Neural crest cell (in vitro differentiated cells): ENCODE results near the gene LCT. TPM values are rescaled to one million over a fixed set of nuclear protein-coding genes. Genes with fewer than 3 reads are reported as not detected.

Experiments
- DNase-seq: peaks from one replicate; pipeline ENCODE4 v3.0.0; 2021; ENCODE audit warnings: low read depth, mixed read lengths, low spot score
- H3K27ac Mint-ChIP-seq: one replicate; pipeline ENCODE4 v1.8.0; 2021; ENCODE audit warnings: mild to moderate bottlenecking, mixed read lengths; ENCODE audit not compliant: unreplicated experiment
- H3K27me3 Mint-ChIP-seq: 2 replicates; pipeline ENCODE4 v1.8.0; 2021; ENCODE audit warnings: low read depth, mild to moderate bottlenecking, mixed read lengths
- H3K36me3 Mint-ChIP-seq: 2 replicates; pipeline ENCODE4 v1.8.0; 2021; ENCODE audit warnings: low read depth, mild to moderate bottlenecking, mixed read lengths
- H3K4me1 Mint-ChIP-seq: 2 replicates; pipeline ENCODE4 v1.8.0; 2021; ENCODE audit warnings: mixed read lengths
- H3K4me3 Mint-ChIP-seq: one replicate; pipeline ENCODE4 v1.8.0; 2021; ENCODE audit warnings: mild to moderate bottlenecking, mixed read lengths
- H3K9me3 Mint-ChIP-seq: 2 replicates; pipeline ENCODE4 v1.8.0; 2021; ENCODE audit warnings: mixed read lengths
- CTCF ChIP-seq: fragments of 200-600 bp; sonication (generic); conservative IDR thresholded peaks from 2 replicates; pipeline ENCODE4 v1.5.0; 2021; ENCODE audit warnings: antibody characterized with exemption, mild to moderate bottlenecking
- total RNA-seq: library from RNA; stranded (reverse); gene quantifications from 2 replicates; pipeline ENCODE4 v1.2.1, GENCODE V29; 2021

Gene LCT
- total RNA-seq, 1 donor from 2014 or later: 0.19 TPM

GRCh38 chr2:135851858-135852257, 14.9 kb upstream of the LCT start:
- H3K4me3 Mint-ChIP-seq: no peak overlapping the region
- TF ChIP-seq CTCF: no peak
- no peaks in the 10 kb centered on the region for H3K9me3 Mint-ChIP-seq
- no peak overlapping the region for H3K27ac Mint-ChIP-seq
- no peak for DNase-seq
- H3K4me1 Mint-ChIP-seq: no peaks in the 10 kb centered on the region
- peaks cover 25% of the 10 kb centered on the region for H3K36me3 Mint-ChIP-seq
- H3K27me3 Mint-ChIP-seq: no peaks in the 10 kb centered on the region

- H3K4me1 Mint-ChIP-seq: no peaks in the 10 kb centered on the region
- H3K36me3 Mint-ChIP-seq: peaks cover 20% of the 10 kb centered on the region
- H3K27ac Mint-ChIP-seq: no peak overlapping the region
- no peak overlapping the region for H3K4me3 Mint-ChIP-seq
- no peaks in the 10 kb centered on the region for H3K27me3 Mint-ChIP-seq
- TF ChIP-seq CTCF: no peak
- H3K9me3 Mint-ChIP-seq: no peaks in the 10 kb centered on the region
- no peak for DNase-seq
Measured at GRCh38 chr2:135850892-135851668, 14.1 kb upstream of the LCT start.

- H3K27me3 Mint-ChIP-seq: no peaks in the 10 kb centered on the region
- H3K4me1 Mint-ChIP-seq: no peaks in the 10 kb centered on the region
- no peak for TF ChIP-seq CTCF
- no peak overlapping the region for H3K4me3 Mint-ChIP-seq
- no peak overlapping the region for H3K27ac Mint-ChIP-seq
- no peak for DNase-seq
- no peaks in the 10 kb centered on the region for H3K9me3 Mint-ChIP-seq
- peaks cover 22% of the 10 kb centered on the region for H3K36me3 Mint-ChIP-seq
Measured at GRCh38 chr2:135849087-135849486, 12.1 kb upstream of the LCT start.

- Mint-ChIP-seq H3K4me3 (no peak overlapping the region), H3K9me3 (no peaks in the 10 kb centered on the region), H3K27me3 (no peaks in the 10 kb centered on the region), H3K27ac (no peak overlapping the region), H3K36me3 (peaks cover 32% of the 10 kb centered on the region), H3K4me1 (no peaks in the 10 kb centered on the region)
- no peak for TF ChIP-seq CTCF
- DNase-seq: no peak
Measured at GRCh38 chr2:135845997-135846396, 9.0 kb upstream of the LCT start.

GRCh38 chr2:135845257-135845656, 8.3 kb upstream of the LCT start:
- H3K27ac Mint-ChIP-seq: no peak overlapping the region
- peaks cover 33% of the 10 kb centered on the region for H3K36me3 Mint-ChIP-seq
- no peak for DNase-seq

More at GRCh38 chr2:135845257-135845656, 8.3 kb upstream of the LCT start:
- peak; percentile 25 for TF ChIP-seq CTCF
- Mint-ChIP-seq H3K4me3 (no peak overlapping the region), H3K27me3 (no peaks in the 10 kb centered on the region), H3K9me3 (no peaks in the 10 kb centered on the region), H3K4me1 (peaks cover 1% of the 10 kb centered on the region)
